Right kidney (tissue), 1 donor: ENCODE data around the gene NECAB2.

Experiments used
- DNase-seq: peaks from one replicate; pipeline ENCODE4 v3.0.0-alpha.2; 2016

NECAB2 gene

DNA sequence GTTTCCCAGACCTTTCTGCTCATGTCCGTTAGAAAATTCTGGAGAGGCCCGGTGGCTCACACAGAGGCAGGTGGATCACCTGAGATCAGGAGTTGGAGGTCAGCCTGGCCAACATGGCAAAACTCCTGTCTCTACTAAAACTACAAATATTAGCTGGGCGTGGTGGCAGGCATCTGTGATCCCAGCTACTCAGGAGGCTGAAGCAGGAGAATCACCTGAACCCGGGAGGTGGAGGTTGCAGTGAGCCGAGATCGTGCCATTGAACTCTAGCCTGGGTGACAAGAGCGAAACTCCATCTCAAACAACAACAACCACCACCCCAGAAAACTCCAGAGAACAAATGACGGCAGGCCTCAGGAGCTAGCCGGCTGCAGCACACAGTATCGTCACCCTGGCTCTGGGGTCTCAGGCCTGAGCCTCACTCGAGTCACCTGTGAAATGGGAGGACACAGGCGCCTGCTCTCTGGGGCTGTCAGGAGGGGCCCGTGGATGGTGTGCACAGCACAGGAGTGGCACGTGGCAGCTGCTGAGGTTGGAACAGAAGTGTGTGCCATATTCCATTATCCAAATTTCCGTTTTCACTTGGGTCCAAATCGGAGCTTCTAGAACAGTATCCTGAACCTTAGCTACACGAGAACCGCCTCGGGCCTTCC is 77.9 kb downstream of the NECAB2 start:
- DNase-seq: no peak

DNA sequence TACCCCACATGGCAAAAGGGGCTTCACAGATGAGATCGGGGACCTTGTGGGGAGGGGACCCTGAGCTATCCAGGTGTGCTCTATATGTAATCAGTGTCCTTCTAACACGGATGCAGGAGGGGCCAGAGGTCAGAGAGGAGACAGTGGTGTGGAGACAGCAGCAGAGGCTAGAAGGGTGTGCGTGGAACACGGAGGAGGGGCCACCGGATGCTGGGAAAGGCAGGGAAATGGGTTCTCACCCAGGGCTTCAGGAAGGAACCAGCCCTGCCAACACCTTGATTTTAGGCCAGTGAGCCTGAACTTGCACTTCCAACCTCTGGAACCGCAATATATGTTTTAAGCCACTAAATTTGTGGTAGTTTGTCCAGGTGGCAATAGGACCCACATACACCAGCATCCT is 79.2 kb downstream of the NECAB2 start:
- DNase-seq: no peak

DNA sequence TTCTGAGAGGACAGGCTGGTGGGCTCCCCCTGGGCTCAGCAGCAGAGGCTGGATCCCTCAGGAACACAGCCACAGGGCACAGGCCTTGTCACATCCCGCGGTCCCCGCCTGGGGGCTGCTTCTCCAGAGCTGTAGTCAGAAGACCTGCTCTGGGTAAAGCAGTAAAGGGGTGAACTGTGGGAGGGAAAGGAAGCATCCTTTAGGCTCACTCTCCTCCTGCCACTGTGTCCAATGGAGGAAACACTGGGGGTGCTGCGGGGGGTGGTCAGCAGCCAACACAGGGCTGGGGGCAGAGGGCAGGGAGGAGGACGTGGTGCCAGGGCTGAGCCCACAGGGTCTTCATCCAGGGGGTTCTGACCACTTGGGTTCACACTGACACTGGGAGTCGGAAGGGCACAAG is 79.6 kb downstream of the NECAB2 start:
- no peak for DNase-seq

DNA sequence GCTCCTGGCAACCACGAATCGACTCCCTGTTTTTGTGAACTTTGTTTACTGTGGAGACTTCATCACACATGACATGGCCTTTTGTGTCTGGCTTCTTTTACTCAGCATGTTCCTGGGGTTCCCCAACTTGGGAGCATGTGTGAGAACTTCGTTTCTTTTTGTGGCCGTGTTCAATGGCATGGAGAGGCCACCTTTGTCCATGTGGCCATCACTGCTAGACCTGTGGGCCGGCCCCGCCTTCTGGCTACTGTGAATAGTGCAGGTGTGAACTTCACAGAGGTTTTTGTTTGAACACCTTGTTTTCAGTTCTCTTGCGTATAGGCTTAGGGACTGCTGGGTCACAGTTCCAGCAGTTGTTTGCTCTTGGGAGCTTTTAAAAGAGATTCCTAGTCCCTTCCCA is 80.2 kb downstream of the NECAB2 start:
- no peak for DNase-seq

DNA sequence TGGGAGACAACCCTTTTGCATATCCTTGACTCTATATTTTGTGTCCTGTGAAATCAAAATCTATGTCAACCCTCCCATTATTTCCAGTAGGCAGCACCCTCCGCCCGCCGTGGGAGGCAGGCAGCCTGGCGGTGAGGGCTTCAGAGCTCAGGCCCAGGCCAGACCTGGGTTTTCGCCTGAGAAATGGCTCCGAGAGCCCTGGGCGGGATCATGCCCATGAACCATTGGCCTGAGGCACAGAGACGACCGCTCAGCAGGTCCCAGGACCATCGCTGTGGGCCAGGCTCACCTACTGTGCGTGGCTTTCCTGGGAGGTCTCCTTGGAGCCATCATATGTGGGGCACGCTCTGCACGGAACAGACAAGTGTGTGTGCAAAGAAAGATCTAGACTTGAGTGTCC is 80.8 kb downstream of the NECAB2 start:
- no peak for DNase-seq

DNA sequence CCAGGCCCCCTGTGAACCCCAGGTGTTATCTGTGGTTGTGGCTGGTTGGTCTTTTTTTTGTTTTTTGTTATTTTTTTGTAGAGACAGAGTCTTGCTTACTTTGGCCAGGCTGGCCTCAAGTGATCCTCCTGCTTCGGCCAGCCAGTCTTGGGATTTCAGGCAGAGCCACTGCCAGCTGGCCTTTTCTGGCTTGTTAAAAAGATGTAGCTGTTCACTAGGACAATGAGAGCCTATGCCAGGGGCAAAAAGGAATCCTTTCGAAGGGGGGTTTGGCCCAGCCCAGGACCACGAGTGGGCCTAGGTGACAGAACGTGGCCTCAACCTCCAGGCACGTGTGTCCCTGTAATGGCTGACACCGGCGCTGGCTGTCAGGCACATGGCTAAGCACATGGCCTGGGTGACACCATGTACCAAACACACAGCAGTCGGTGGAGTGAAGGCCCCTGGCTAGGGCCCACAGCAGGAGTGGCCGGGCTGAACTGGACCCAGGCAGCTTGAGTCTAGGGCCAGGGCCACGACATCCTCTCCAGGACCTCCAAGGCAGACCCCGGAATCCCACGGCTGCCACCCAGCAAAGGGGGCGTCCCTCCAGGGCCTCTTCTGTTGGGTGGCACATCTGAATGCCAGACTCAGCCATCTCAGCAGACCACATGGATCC is 81.5 kb downstream of the NECAB2 start:
- no peak for DNase-seq

DNA sequence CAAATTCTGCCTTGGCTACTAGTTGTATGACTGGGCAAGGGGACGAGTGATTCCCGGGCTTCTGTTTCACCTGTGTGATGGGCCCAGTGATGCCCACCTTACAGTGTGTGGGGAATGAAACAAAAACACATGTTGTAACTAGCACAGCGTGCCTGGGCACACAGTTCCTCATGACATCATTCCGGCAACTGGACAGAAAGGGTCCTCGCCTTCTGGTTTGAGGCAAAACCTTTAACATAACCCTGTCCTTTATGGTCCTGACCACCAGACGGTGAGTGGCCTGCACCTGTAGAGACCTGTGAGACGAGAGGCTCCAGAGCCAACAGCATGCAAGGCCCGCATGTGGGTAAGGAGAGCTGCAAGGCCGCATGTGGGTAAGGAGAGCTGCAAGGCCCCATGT is 82.3 kb downstream of the NECAB2 start:
- no peak for DNase-seq

DNA sequence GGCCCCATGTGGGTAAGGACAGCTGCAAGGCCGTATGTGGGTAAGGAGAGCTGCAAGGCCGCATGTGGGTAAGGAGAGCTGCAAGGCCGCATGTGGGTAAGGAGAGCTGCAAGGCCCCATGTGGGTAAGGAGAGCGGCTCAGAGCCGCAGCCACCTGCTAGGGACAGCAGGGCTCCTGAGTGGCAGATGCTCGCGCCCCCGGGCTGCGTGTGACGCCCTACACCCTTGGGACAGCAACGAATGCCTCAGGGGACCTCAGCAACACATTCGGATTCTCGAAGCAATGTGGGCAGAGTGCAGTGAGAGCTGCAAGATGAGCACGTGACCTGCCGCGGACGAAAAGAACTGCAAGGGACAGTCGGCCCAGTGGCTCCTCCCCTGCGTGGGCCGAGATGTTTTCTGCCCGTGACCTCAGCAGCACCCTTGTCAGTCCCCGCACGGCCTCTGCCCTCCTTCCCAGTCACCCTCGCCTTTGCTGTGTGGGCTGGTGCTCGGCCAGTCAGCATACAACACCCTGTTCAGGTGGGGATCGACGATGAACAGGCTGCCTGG is 84.1 kb downstream of the NECAB2 start:
- no peak for DNase-seq
